ENCODE results near the gene CCDC141.
"Not testable (repeated sequence)": the region's sequence is repeated elsewhere in the genome, so short reads cannot be mapped to it uniquely, and the experiment has no call there.

The CCDC141 gene

GRCh38 chr2:179057737-179058136 lies 7.8 kb upstream of the CCDC141 start:
- Mint-ChIP-seq H3K27me3 (no peaks in the 10 kb centered on the region), H3K4me3 (no peak overlapping the region), H3K4me1 (peaks cover 3% of the 10 kb centered on the region), H3K36me3 (no peaks in the 10 kb centered on the region), H3K9me3 (no peaks in the 10 kb centered on the region), H3K27ac (no peak overlapping the region)

GRCh38 chr2:179053568-179053967 lies 3.6 kb upstream of the CCDC141 start:
- H3K4me1 Mint-ChIP-seq: peaks cover 30% of the 10 kb centered on the region
- not testable (repeated sequence) for H3K27ac Mint-ChIP-seq, H3K27me3 Mint-ChIP-seq, H3K36me3 Mint-ChIP-seq, H3K4me3 Mint-ChIP-seq, H3K9me3 Mint-ChIP-seq

GRCh38 chr2:179051250-179051649 lies 1.3 kb upstream of the CCDC141 start:
- Mint-ChIP-seq H3K4me3 (no peak overlapping the region), H3K36me3 (peaks cover 5% of the 10 kb centered on the region), H3K4me1 (peaks cover 51% of the 10 kb centered on the region), H3K27ac (no peak overlapping the region), H3K9me3 (no peaks in the 10 kb centered on the region), H3K27me3 (no peaks in the 10 kb centered on the region)

GRCh38 chr2:179050755-179051154 lies 818 bp upstream of the CCDC141 start:
- Mint-ChIP-seq H3K36me3 (peaks cover 6% of the 10 kb centered on the region), H3K27ac (peak overlapping the region; percentile 73), H3K27me3 (no peaks in the 10 kb centered on the region), H3K9me3 (no peaks in the 10 kb centered on the region), H3K4me1 (peaks cover 56% of the 10 kb centered on the region), H3K4me3 (peak overlapping the region; percentile 63)

- Mint-ChIP-seq H3K4me1 (peaks cover 66% of the 10 kb centered on the region), H3K27me3 (no peaks in the 10 kb centered on the region), H3K9me3 (no peaks in the 10 kb centered on the region), H3K4me3 (peak overlapping the region; percentile 94), H3K27ac (peak overlapping the region; percentile 75), H3K36me3 (peaks cover 6% of the 10 kb centered on the region)
Observed at GRCh38 chr2:179049203-179049545, 763 bp downstream of the CCDC141 start.

- no peaks in the 10 kb centered on the region for H3K27me3 Mint-ChIP-seq
- peaks cover 76% of the 10 kb centered on the region for H3K4me1 Mint-ChIP-seq
- peak overlapping the region; percentile 75 for H3K27ac Mint-ChIP-seq
- peak overlapping the region; percentile 94 for H3K4me3 Mint-ChIP-seq
- H3K9me3 Mint-ChIP-seq: no peaks in the 10 kb centered on the region
- peaks cover 11% of the 10 kb centered on the region for H3K36me3 Mint-ChIP-seq
Observed at GRCh38 chr2:179048099-179048498, 1.8 kb downstream of the CCDC141 start.

GRCh38 chr2:179045602-179046001 lies 4.3 kb downstream of the CCDC141 start:
- H3K9me3 Mint-ChIP-seq: not testable (repeated sequence)
- H3K36me3 Mint-ChIP-seq: peaks cover 23% of the 10 kb centered on the region

GRCh38 chr2:179044500-179044899 lies 5.4 kb downstream of the CCDC141 start:
- Mint-ChIP-seq H3K4me1 (peaks cover 84% of the 10 kb centered on the region), H3K27me3 (no peaks in the 10 kb centered on the region), H3K36me3 (peaks cover 26% of the 10 kb centered on the region), H3K27ac (peak overlapping the region; percentile 1), H3K9me3 (peaks cover 5% of the 10 kb centered on the region), H3K4me3 (no peak overlapping the region)

More at GRCh38 chr2:179045602-179046001, 4.3 kb downstream of the CCDC141 start:
- Mint-ChIP-seq H3K4me1 (peaks cover 86% of the 10 kb centered on the region), H3K27ac (peak overlapping the region; percentile 13)
- not testable (repeated sequence) for H3K4me3 Mint-ChIP-seq, H3K27me3 Mint-ChIP-seq

GRCh38 chr2:179037807-179038206 lies 12.1 kb downstream of the CCDC141 start:
- H3K27ac Mint-ChIP-seq: no peak overlapping the region
- H3K36me3 Mint-ChIP-seq: peaks cover 30% of the 10 kb centered on the region
- H3K27me3 Mint-ChIP-seq: no peaks in the 10 kb centered on the region
- H3K4me1 Mint-ChIP-seq: peaks cover 68% of the 10 kb centered on the region
- H3K9me3 Mint-ChIP-seq: peaks cover 11% of the 10 kb centered on the region
- no peak overlapping the region for H3K4me3 Mint-ChIP-seq

- no peak overlapping the region for H3K4me3 Mint-ChIP-seq
- H3K27ac Mint-ChIP-seq: peak overlapping the region; percentile 69
- H3K36me3 Mint-ChIP-seq: peaks cover 24% of the 10 kb centered on the region
- H3K4me1 Mint-ChIP-seq: peaks cover 73% of the 10 kb centered on the region
- H3K9me3 Mint-ChIP-seq: peaks cover 6% of the 10 kb centered on the region
- H3K27me3 Mint-ChIP-seq: no peaks in the 10 kb centered on the region
Observed at GRCh38 chr2:179036353-179036905, 13.5 kb downstream of the CCDC141 start.

GRCh38 chr2:179031731-179032408 lies 18.1 kb downstream of the CCDC141 start:
- Mint-ChIP-seq H3K4me1 (peaks cover 64% of the 10 kb centered on the region), H3K27ac (peak overlapping the region; percentile 97), H3K36me3 (peaks cover 30% of the 10 kb centered on the region), H3K9me3 (peaks cover 16% of the 10 kb centered on the region), H3K4me3 (peak overlapping the region; percentile 87), H3K27me3 (no peaks in the 10 kb centered on the region)

- Mint-ChIP-seq H3K9me3 (peaks cover 15% of the 10 kb centered on the region), H3K36me3 (peaks cover 25% of the 10 kb centered on the region), H3K27me3 (no peaks in the 10 kb centered on the region), H3K4me1 (peaks cover 43% of the 10 kb centered on the region), H3K27ac (peak overlapping the region; percentile 5), H3K4me3 (no peak overlapping the region)
Observed at GRCh38 chr2:179024445-179024844, 25.5 kb downstream of the CCDC141 start.

- Mint-ChIP-seq H3K4me1 (peaks cover 41% of the 10 kb centered on the region), H3K4me3 (no peak overlapping the region), H3K9me3 (peaks cover 7% of the 10 kb centered on the region), H3K27ac (no peak overlapping the region), H3K27me3 (no peaks in the 10 kb centered on the region), H3K36me3 (peaks cover 14% of the 10 kb centered on the region)
Observed at GRCh38 chr2:179022685-179023084, 27.3 kb downstream of the CCDC141 start.

- H3K36me3 Mint-ChIP-seq: peaks cover 6% of the 10 kb centered on the region
- H3K27ac Mint-ChIP-seq: no peak overlapping the region
- H3K4me3 Mint-ChIP-seq: no peak overlapping the region
- H3K9me3 Mint-ChIP-seq: peaks cover 5% of the 10 kb centered on the region
- H3K27me3 Mint-ChIP-seq: no peaks in the 10 kb centered on the region
- H3K4me1 Mint-ChIP-seq: peaks cover 38% of the 10 kb centered on the region
Observed at GRCh38 chr2:179021258-179021657, 28.7 kb downstream of the CCDC141 start.

GRCh38 chr2:179020156-179020750 lies 29.7 kb downstream of the CCDC141 start:
- no peaks in the 10 kb centered on the region for H3K27me3 Mint-ChIP-seq
- no peaks in the 10 kb centered on the region for H3K9me3 Mint-ChIP-seq

GRCh38 chr2:179019260-179019659 lies 30.7 kb downstream of the CCDC141 start:
- Mint-ChIP-seq H3K4me1 (peaks cover 22% of the 10 kb centered on the region), H3K27me3 (no peaks in the 10 kb centered on the region)

More at GRCh38 chr2:179020156-179020750, 29.7 kb downstream of the CCDC141 start:
- Mint-ChIP-seq H3K27ac (no peak overlapping the region), H3K36me3 (peaks cover 2% of the 10 kb centered on the region), H3K4me3 (no peak overlapping the region), H3K4me1 (peaks cover 32% of the 10 kb centered on the region)

More at GRCh38 chr2:179019260-179019659, 30.7 kb downstream of the CCDC141 start:
- Mint-ChIP-seq H3K9me3 (peaks cover 1% of the 10 kb centered on the region), H3K27ac (no peak overlapping the region), H3K36me3 (peaks cover 4% of the 10 kb centered on the region), H3K4me3 (no peak overlapping the region)

All from activated naive CD4-positive, alpha-beta T cell treated with anti-CD3 and anti-CD28 coated beads, Interleukin-2, amount 50 U/mL, for 24 hours (primary cell).